ENCODE measurements around the gene PRPF31.
"Not testable (repeated sequence)": the region's sequence is repeated elsewhere in the genome, so short reads cannot be mapped to it uniquely, and the experiment has no call there.

The PRPF31 gene

DNA sequence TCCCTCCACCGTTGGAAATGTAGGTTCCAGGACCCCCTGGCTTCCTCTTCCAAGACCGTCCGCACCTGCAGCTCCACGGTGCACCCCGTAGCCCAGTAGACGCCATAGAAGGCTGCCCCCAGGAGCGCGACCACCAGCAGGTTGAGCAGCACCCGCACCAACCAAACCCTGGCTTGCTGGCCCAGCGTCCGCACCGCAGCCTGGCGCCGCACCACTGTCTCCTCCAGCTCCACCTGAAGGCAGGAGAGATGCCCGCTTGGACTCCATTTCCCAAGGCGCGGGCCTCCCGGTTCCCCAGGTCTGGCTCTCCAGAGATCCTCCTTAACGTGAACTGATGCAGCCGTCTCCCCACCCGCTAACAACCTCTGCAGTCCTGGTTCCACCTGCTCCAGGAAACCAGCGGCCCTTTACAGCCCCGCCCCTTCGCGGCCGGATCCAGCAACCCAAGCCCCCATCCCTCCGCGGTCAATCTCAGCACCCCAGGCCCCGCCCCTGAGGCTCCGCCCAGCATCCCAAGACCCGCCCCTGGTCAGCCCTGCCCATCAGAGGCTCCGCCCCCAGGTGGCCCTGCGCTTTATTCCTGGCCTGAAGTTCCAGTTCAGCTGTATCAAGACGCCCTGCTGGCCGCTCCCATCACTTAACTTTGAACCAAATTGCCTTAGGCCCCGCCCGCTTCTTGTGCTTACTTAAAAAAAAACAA lies 49.0 kb downstream of the PRPF31 start:
- peak; percentile 59 for DNase-seq

GRCh38 chr19:54165222-54165621 lies 49.7 kb downstream of the PRPF31 start:
- no peak for DNase-seq

GRCh38 chr19:54168174-54168917 lies 52.8 kb downstream of the PRPF31 start:
- DNase-seq, result peak; percentile 91

- no peak for DNase-seq
Measured at GRCh38 chr19:54169149-54169740, 53.7 kb downstream of the PRPF31 start.

GRCh38 chr19:54171736-54172431 lies 56.3 kb downstream of the PRPF31 start:
- DNase-seq, result not testable (repeated sequence)

GRCh38 chr19:54172471-54173358 lies 57.2 kb downstream of the PRPF31 start, which contains the start of gene TMC4:
Gene TMC4, minus strand, starts transcription at chr19:54173160. Its CDS starts 43 bp downstream, at chr19:54173117.
- DNase-seq, result no peak

GRCh38 chr19:54173359-54173699 lies 57.8 kb downstream of the PRPF31 start:
- DNase-seq, result no peak

DNA sequence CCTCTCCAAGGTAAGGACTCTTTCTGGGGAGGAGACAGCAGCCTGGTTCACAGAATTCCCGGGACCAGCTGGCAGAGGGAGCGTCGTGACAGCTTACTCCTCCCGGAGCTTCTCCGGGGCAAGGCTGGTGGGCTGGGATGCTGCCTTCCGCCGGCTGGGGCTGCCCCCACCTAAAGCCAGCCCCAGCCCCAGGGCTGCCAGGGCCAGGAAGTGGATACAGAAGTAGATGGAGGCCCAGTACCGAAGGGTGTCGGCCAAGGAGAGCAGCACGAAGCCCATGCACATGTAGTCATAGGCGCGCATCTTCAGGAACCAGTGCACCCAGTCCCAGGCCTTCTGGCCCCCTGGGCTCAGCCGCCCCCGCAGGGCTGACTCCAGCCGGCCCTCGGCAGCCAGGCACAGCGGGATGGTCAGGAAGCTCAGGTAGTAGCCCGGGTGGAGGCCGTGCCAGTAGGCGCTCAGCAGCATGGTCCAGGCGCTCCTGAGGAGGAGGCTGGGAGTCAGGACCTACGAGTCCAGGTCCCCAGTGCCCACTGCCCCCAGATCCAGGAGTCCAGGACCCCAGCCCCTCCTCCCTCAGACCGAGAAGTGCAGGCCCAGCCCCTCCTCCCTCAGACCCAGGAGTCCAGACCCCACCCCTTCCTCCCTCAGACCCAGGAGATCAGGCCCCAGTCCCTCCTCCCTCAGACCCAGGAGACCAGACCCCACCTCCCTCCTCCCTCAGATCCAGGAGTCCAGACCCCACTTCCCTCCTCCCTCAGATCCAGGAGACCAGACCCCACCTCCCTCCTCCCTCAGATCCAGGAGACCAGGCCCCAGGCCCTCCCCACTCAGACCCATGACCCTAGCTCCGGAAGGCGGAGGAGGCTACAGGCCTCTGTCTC lies 58.6 kb downstream of the PRPF31 start:
- no peak for DNase-seq

- DNase-seq, result peak; percentile 51
Measured at GRCh38 chr19:54178581-54179261, 63.2 kb downstream of the PRPF31 start.

DNA sequence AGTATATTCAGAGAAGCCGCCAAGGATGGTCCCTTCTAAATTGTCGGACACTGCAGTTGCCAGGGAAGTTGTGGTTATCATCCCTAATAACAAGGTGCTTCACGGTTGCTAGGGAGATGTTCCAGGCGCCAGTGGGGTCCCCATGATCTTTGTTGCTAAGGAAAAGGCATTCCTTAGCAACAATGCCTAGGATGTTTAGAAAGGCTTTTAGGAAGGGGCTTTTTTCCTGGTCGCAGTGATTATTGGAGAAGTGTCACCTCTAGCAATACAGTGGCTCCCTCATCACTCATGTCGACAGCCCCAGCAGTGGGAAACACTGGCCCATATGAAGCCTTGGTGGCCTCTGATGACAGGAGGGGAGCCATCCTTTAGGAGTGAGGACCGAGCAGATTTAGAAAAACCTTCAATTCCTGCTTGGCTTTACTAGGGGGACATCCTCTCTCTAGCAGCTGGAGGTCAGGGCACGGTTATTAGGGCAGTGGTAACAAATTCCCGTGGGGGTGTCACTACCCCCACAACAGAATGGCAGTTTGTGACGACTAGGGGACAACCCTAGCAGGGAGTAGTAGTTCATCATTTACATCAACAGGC lies 63.8 kb downstream of the PRPF31 start:
- no peak for DNase-seq

GRCh38 chr19:54179921-54180461 lies 64.4 kb downstream of the PRPF31 start:
- DNase-seq, result no peak

- no peak for DNase-seq
Measured at GRCh38 chr19:54180691-54181091, 65.1 kb downstream of the PRPF31 start.
